ENCODE data around the gene ATP23.

DNA sequence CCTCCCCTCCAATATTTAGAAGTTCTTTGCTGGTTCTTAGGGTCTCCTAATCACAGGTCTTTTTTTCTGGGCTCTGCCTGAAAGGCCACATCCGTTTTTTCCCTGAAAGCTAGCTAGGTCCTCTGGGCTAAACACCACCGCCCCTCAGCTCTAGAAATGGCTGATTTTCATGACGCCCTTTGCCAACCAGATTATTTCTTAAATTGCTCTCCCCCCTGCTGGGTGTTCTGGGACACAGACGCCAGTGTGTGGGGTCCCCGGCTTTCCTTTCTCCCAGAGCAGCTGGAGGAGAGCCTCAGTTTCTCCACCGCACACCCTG, 45.3 kb upstream of the ATP23 start:
- no peak for TF ChIP-seq MAX (IDR thresholded peaks at IDR 0.05; ENCODE audit: low read depth)
- TF ChIP-seq CTCF (IDR thresholded peaks at IDR 0.05), result no peak
- no peak for TF ChIP-seq POLR2AphosphoS5 (IDR thresholded peaks at IDR 0.05; ENCODE audit: low read depth, low read length)
- TF ChIP-seq FOXM1 (IDR thresholded peaks at IDR 0.05; ENCODE audit: low read depth), result no peak
- no peak for TF ChIP-seq FOXJ3 (CRISPR knock-in tag; IDR thresholded peaks at IDR 0.05)
- TF ChIP-seq NFIC (IDR thresholded peaks at IDR 0.05; ENCODE audit: borderline replicate concordance), result no peak
- TF ChIP-seq SIN3A (IDR thresholded peaks at IDR 0.05; ENCODE audit: borderline replicate concordance, low read depth, low read length), result no peak
- TF ChIP-seq, protein P1, sequence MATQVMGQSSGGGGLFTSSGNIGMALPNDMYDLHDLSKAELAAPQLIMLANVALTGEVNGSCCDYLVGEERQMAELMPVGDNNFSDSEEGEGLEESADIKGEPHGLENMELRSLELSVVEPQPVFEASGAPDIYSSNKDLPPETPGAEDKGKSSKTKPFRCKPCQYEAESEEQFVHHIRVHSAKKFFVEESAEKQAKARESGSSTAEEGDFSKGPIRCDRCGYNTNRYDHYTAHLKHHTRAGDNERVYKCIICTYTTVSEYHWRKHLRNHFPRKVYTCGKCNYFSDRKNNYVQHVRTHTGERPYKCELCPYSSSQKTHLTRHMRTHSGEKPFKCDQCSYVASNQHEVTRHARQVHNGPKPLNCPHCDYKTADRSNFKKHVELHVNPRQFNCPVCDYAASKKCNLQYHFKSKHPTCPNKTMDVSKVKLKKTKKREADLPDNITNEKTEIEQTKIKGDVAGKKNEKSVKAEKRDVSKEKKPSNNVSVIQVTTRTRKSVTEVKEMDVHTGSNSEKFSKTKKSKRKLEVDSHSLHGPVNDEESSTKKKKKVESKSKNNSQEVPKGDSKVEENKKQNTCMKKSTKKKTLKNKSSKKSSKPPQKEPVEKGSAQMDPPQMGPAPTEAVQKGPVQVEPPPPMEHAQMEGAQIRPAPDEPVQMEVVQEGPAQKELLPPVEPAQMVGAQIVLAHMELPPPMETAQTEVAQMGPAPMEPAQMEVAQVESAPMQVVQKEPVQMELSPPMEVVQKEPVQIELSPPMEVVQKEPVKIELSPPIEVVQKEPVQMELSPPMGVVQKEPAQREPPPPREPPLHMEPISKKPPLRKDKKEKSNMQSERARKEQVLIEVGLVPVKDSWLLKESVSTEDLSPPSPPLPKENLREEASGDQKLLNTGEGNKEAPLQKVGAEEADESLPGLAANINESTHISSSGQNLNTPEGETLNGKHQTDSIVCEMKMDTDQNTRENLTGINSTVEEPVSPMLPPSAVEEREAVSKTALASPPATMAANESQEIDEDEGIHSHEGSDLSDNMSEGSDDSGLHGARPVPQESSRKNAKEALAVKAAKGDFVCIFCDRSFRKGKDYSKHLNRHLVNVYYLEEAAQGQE (IDR thresholded peaks at IDR 0.05; ENCODE audit: low read depth, low read length), result no peak
- no peak for TF ChIP-seq SMC3 (IDR thresholded peaks at IDR 0.05; ENCODE audit: low read depth, low read length)
- TF ChIP-seq ELF1 (IDR thresholded peaks at IDR 0.05), result no peak
- TF ChIP-seq MEF2A (IDR thresholded peaks at IDR 0.05; ENCODE audit: borderline replicate concordance, low read depth), result no peak
- TF ChIP-seq RFX5 (IDR thresholded peaks at IDR 0.05; ENCODE audit: low read length), result no peak
- no peak for TF ChIP-seq MXI1 (IDR thresholded peaks at IDR 0.05; ENCODE audit: low read depth, low read length)
- TF ChIP-seq EZH2phosphoT487 (IDR thresholded peaks at IDR 0.05; ENCODE audit: borderline replicate concordance, low read depth), result no peak
